ENCODE measurements around the gene ZDHHC22.

- TF ChIP-seq GABPA (IDR thresholded peaks at IDR 0.05; ENCODE audit: low read depth) (no peak), RXRA (IDR thresholded peaks at IDR 0.05; ENCODE audit: borderline replicate concordance, low read depth) (no peak), CTCF (IDR thresholded peaks at IDR 0.05) (no peak; the same call in 1 of the 2 replicates), POLR2AphosphoS5 (IDR thresholded peaks at IDR 0.05; ENCODE audit: low read depth, low read length) (no peak), RAD21 (IDR thresholded peaks at IDR 0.05; ENCODE audit: low read length) (no peak)
Measured at GRCh38 chr14:77125281-77125801, 16.2 kb downstream of the ZDHHC22 start.

All from SK-N-SH (cell line).